Cardiac muscle cell (in vitro differentiated cells and primary cell): ENCODE results near the gene TFRC. TPM values are rescaled to one million over a fixed set of nuclear protein-coding genes. Genes with fewer than 3 reads are reported as not detected.
"Not testable (repeated sequence)": the region's sequence is repeated elsewhere in the genome, so short reads cannot be mapped to it uniquely, and the experiment has no call there.

Experiments used
- DNase-seq, 2 donors: peaks; one replicate each; pipeline versions ENCODE4 v3.0.0 to v3.0.0-alpha.2; 2010 to 2017; ENCODE audit warnings: low read depth in 1 of 2, low spot score in 1 of 2
- H3K27ac ChIP-seq: fragments of 200-600 bp; sonication (generic); 2 replicates; pipeline ENCODE4 v1.5.1; 2016
- H3K27me3 ChIP-seq: fragments of 200-600 bp; sonication (generic); 2 replicates; pipeline ENCODE4 v1.6.0; 2016; ENCODE audit warnings: control low read depth
- H3K36me3 ChIP-seq: fragments of 200-600 bp; sonication (generic); 2 replicates; pipeline ENCODE4 v1.5.1; 2016; ENCODE audit warnings: control low read depth
- H3K4me1 ChIP-seq: fragments of 200-600 bp; sonication (generic); 2 replicates; pipeline ENCODE4 v1.8.1; 2017; ENCODE audit warnings: low read depth, mild to moderate bottlenecking, mixed run types
- H3K4me3 ChIP-seq: fragments of 200-600 bp; sonication (generic); 2 replicates; pipeline ENCODE4 v1.5.1; 2016; ENCODE audit warnings: mild to moderate bottlenecking
- H3K9me3 ChIP-seq: fragments of 200-600 bp; sonication (generic); 2 replicates; pipeline ENCODE4 v1.5.1; 2017; ENCODE audit warnings: low read depth, mild to moderate bottlenecking, control low read depth
- CTCF ChIP-seq: IDR thresholded peaks from 2 replicates; pipeline ENCODE4 v1.5.1; 2012; ENCODE audit warnings: low read depth, mild to moderate bottlenecking, low read length
- polyA plus RNA-seq: library from polyadenylated mRNA; unstranded; fragments of >200 nt; fragmentation: Nextera tagmentation; extraction: Ambion mirVana; gene quantifications from 2 replicates; pipeline ENCODE4 v1.2.1, GENCODE V29; 2016
- total RNA-seq: library from RNA; depleted of rRNA; stranded (reverse); fragments of >200 nt; gene quantifications from 2 replicates; pipeline ENCODE4 v1.2.3, GENCODE V29; 2016

Gene TFRC
- total and polyA plus RNA-seq, 2 experiments from 2014 or later: 19.6 to 81.1 TPM

GRCh38 chr3:196020373-196020772, 61.5 kb downstream of the TFRC start:
- no peaks in the 10 kb centered on the region for H3K36me3 ChIP-seq
- peaks cover 3% of the 10 kb centered on the region for H3K4me1 ChIP-seq
- no peak for DNase-seq
- H3K9me3 ChIP-seq: no peaks in the 10 kb centered on the region
- no peak overlapping the region for H3K27ac ChIP-seq
- H3K4me3 ChIP-seq: no peak overlapping the region
- H3K27me3 ChIP-seq: no peaks in the 10 kb centered on the region
- TF ChIP-seq CTCF: no peak

- H3K4me1 ChIP-seq: not testable (repeated sequence)
Observed at GRCh38 chr3:196019576-196019975, 62.3 kb downstream of the TFRC start.

GRCh38 chr3:196018159-196018558, 63.7 kb downstream of the TFRC start:
- H3K27ac ChIP-seq, H3K36me3 ChIP-seq, H3K4me3 ChIP-seq, DNase-seq, H3K9me3 ChIP-seq, H3K4me1 ChIP-seq, H3K27me3 ChIP-seq: not testable (repeated sequence)

More at GRCh38 chr3:196019576-196019975, 62.3 kb downstream of the TFRC start:
- H3K9me3 ChIP-seq, H3K27ac ChIP-seq, H3K4me3 ChIP-seq, H3K27me3 ChIP-seq, H3K36me3 ChIP-seq: not testable (repeated sequence)
- peak; percentile 32 to 62 for DNase-seq

GRCh38 chr3:196016485-196016884, 65.4 kb downstream of the TFRC start:
- peak in 1 of 2 donors; percentile 63 for DNase-seq
- Histone ChIP-seq H3K27me3 (no peaks in the 10 kb centered on the region), H3K4me3 (no peak overlapping the region), H3K4me1 (peaks cover 3% of the 10 kb centered on the region), H3K36me3 (no peaks in the 10 kb centered on the region), H3K27ac (no peak overlapping the region), H3K9me3 (no peaks in the 10 kb centered on the region)
- TF ChIP-seq CTCF: no peak

GRCh38 chr3:196016059-196016458, 65.8 kb downstream of the TFRC start:
- no peak for DNase-seq
- no peak for TF ChIP-seq CTCF
- Histone ChIP-seq H3K36me3 (no peaks in the 10 kb centered on the region), H3K27ac (no peak overlapping the region), H3K4me3 (no peak overlapping the region), H3K27me3 (no peaks in the 10 kb centered on the region), H3K9me3 (no peaks in the 10 kb centered on the region), H3K4me1 (peaks cover 3% of the 10 kb centered on the region)

GRCh38 chr3:196013587-196014487, 68.1 kb downstream of the TFRC start:
- Histone ChIP-seq H3K9me3 (no peaks in the 10 kb centered on the region), H3K27ac (no peak overlapping the region), H3K4me3 (no peak overlapping the region), H3K36me3 (no peaks in the 10 kb centered on the region), H3K27me3 (peaks cover 2% of the 10 kb centered on the region), H3K4me1 (no peaks in the 10 kb centered on the region)
- TF ChIP-seq CTCF: no peak
- no peak for DNase-seq
